Neural crest cell (in vitro differentiated cells): ENCODE data around the gene NTM. TPM values are rescaled to one million over a fixed set of nuclear protein-coding genes. Genes with fewer than 3 reads are reported as not detected.

Experiments used
- DNase-seq: peaks from one replicate; pipeline ENCODE4 v3.0.0; 2021; ENCODE audit warnings: low read depth, mixed read lengths, low spot score
- H3K27ac Mint-ChIP-seq: one replicate; pipeline ENCODE4 v1.8.0; 2021; ENCODE audit warnings: mild to moderate bottlenecking, mixed read lengths; ENCODE audit not compliant: unreplicated experiment
- H3K27me3 Mint-ChIP-seq: 2 replicates; pipeline ENCODE4 v1.8.0; 2021; ENCODE audit warnings: low read depth, mild to moderate bottlenecking, mixed read lengths
- H3K36me3 Mint-ChIP-seq: 2 replicates; pipeline ENCODE4 v1.8.0; 2021; ENCODE audit warnings: low read depth, mild to moderate bottlenecking, mixed read lengths
- H3K4me1 Mint-ChIP-seq: 2 replicates; pipeline ENCODE4 v1.8.0; 2021; ENCODE audit warnings: mixed read lengths
- H3K4me3 Mint-ChIP-seq: one replicate; pipeline ENCODE4 v1.8.0; 2021; ENCODE audit warnings: mild to moderate bottlenecking, mixed read lengths
- H3K9me3 Mint-ChIP-seq: 2 replicates; pipeline ENCODE4 v1.8.0; 2021; ENCODE audit warnings: mixed read lengths
- total RNA-seq: library from RNA; stranded (reverse); gene quantifications from 2 replicates; pipeline ENCODE4 v1.2.1, GENCODE V29; 2021
- TF ChIP-seq, protein P1 (sequence below): fragments of 200-600 bp; sonication (generic); conservative IDR thresholded peaks from 2 replicates; pipeline ENCODE4 v1.5.0; 2021; ENCODE audit warnings: antibody characterized with exemption, mild to moderate bottlenecking

Gene NTM
- total RNA-seq, 1 donor from 2014 or later = 11.3 TPM

DNA sequence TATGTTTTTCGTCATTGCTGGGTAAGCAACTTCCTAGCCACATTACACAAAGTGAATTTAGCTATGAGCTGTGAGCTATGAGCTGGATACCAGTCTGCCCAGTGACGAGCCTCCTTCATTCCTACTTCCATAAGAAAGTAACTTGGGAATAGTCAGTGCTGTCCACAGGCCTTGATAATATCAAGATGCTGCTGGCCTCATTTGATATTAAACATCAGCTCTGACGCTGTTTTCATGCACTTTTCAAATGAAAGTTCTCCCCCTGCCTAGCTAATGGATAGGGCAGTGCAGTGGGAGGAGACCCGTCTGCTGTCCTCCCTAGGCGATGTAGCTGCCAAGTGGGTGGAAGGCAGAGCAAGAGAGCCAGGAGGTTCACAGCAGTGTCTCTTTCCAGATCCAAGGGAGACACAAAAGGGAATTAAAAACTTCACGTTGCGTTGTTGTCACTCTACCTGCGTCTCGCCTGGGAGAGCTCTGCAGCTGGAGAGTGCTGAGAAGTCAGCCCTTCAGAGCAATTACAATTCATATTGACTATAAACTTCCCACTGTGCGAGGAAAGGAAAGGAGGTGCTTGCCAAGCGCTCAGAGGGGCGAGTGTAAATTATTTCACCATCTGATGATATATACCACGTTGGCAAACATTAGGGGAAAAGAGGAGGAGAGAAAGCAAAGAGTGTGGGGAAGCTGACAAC lies 861.4 kb downstream of the NTM start:
- TF ChIP-seq, protein P1, sequence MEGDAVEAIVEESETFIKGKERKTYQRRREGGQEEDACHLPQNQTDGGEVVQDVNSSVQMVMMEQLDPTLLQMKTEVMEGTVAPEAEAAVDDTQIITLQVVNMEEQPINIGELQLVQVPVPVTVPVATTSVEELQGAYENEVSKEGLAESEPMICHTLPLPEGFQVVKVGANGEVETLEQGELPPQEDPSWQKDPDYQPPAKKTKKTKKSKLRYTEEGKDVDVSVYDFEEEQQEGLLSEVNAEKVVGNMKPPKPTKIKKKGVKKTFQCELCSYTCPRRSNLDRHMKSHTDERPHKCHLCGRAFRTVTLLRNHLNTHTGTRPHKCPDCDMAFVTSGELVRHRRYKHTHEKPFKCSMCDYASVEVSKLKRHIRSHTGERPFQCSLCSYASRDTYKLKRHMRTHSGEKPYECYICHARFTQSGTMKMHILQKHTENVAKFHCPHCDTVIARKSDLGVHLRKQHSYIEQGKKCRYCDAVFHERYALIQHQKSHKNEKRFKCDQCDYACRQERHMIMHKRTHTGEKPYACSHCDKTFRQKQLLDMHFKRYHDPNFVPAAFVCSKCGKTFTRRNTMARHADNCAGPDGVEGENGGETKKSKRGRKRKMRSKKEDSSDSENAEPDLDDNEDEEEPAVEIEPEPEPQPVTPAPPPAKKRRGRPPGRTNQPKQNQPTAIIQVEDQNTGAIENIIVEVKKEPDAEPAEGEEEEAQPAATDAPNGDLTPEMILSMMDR = no peak
- no peak for DNase-seq
- peaks cover 3% of the 10 kb centered on the region for H3K27me3 Mint-ChIP-seq
- H3K4me3 Mint-ChIP-seq = no peak overlapping the region
- H3K9me3 Mint-ChIP-seq = no peaks in the 10 kb centered on the region
- H3K27ac Mint-ChIP-seq = no peak overlapping the region
- no peaks in the 10 kb centered on the region for H3K4me1 Mint-ChIP-seq
- H3K36me3 Mint-ChIP-seq = no peaks in the 10 kb centered on the region

DNA sequence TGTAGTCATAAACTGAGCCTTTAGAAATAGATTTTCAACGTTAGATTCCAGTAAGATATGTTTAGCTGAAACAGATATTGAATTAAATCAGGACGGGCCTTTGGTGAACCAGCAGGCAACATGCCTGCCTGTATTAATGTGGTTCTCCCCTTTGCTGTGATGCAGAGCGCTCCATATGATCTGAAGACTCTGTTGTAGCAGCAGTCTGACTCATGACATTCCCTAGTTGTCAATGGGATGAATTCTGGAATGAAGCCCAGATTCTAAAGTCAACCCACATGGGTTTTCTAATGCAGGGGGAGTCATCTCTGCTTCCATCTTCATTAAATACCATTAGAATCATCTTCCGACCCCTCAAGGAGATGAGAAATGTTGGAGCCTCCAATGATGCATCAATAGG lies 864.5 kb downstream of the NTM start:
- Mint-ChIP-seq H3K9me3 (no peaks in the 10 kb centered on the region), H3K27me3 (peaks cover 3% of the 10 kb centered on the region), H3K4me3 (no peak overlapping the region), H3K27ac (no peak overlapping the region), H3K36me3 (no peaks in the 10 kb centered on the region), H3K4me1 (no peaks in the 10 kb centered on the region)
- TF ChIP-seq, protein P1 = no peak
- no peak for DNase-seq

DNA sequence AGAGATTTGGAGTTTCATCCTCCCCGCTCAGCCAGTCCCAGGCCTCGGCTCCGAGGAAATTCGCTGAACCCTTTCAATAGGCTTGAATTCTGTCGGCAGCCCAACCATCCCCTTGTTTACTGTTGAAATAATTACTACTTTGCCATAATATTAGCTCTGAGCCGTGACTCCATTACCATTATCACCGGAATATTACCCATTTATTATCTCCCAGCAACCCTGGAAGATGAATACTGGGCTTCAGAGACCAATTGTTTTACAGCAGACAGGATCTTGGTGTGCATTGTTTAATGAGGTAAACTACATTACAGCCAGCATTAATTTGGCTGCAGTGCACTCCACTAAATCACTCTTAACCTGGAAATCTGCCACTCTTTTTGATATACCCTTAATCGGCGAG lies 867.4 kb downstream of the NTM start:
- Mint-ChIP-seq H3K36me3 (no peaks in the 10 kb centered on the region), H3K27ac (no peak overlapping the region), H3K4me3 (no peak overlapping the region), H3K27me3 (peaks cover 3% of the 10 kb centered on the region), H3K4me1 (peaks cover 6% of the 10 kb centered on the region), H3K9me3 (no peaks in the 10 kb centered on the region)
- DNase-seq = no peak
- TF ChIP-seq, protein P1 = no peak

DNA sequence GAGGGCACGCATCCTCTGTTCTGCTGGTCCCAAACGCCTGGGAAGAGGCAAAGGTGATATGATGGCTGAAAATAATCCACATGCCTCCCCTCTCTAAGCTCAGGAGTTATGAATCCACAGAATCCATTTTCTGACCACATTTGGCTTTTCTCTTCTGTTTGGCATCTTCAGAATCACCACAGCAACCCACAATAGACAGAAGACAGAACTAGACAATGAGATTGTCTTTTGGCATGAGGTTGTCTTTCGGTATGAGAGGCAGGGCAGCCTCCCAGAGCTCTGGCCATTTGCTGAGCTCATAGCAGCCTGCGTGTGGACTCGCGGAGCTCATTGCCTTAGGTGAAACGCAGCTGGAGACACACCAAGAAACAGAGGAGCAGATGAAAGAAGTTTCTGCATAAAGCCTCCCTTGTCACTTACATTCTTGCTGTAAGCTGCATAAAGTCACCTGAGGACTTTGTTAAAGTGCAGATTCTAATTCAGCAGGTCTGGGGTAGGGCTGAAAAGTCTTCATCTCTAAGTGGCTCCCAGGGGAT lies 868.0 kb downstream of the NTM start:
- TF ChIP-seq, protein P1 = no peak
- Mint-ChIP-seq H3K27ac (no peak overlapping the region), H3K36me3 (no peaks in the 10 kb centered on the region), H3K9me3 (no peaks in the 10 kb centered on the region), H3K27me3 (peaks cover 3% of the 10 kb centered on the region), H3K4me1 (peaks cover 6% of the 10 kb centered on the region), H3K4me3 (no peak overlapping the region)
- no peak for DNase-seq

DNA sequence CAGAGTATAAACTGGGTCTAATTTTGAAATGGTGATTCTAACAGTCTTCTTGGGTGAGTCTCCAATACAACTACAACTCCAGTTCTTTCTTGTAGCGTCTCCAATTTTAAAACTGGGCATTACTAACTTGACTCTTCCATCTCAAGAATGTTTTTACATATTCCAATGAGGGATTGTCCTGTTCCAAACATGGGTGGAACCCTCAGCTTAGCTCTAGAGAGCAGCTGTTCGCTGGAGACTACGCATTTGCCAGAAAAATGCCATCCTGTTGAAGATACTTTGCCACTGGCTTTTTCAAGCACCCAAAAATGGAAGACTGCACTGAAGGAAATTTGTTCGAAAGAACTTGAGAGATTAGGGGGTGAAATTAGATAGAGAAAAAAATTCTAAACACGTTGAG lies 870.0 kb downstream of the NTM start:
- no peak overlapping the region for H3K4me3 Mint-ChIP-seq
- peaks cover 10% of the 10 kb centered on the region for H3K4me1 Mint-ChIP-seq
- TF ChIP-seq, protein P1 = no peak
- H3K27ac Mint-ChIP-seq = no peak overlapping the region
- H3K27me3 Mint-ChIP-seq = no peaks in the 10 kb centered on the region
- no peaks in the 10 kb centered on the region for H3K36me3 Mint-ChIP-seq
- no peaks in the 10 kb centered on the region for H3K9me3 Mint-ChIP-seq
- DNase-seq = no peak
